Activated CD4-positive, alpha-beta T cell treated with anti-CD3 and anti-CD28 coated beads, Interleukin-2, amount 50 U/mL, for 4 hours (primary cell): Measurements from ENCODE around the gene GABPB1.

Experiments
- DNase-seq, 2 experiments: peaks; one replicate each; pipeline ENCODE4 v3.0.0-alpha.2; 2020

The GABPB1 gene

DNA sequence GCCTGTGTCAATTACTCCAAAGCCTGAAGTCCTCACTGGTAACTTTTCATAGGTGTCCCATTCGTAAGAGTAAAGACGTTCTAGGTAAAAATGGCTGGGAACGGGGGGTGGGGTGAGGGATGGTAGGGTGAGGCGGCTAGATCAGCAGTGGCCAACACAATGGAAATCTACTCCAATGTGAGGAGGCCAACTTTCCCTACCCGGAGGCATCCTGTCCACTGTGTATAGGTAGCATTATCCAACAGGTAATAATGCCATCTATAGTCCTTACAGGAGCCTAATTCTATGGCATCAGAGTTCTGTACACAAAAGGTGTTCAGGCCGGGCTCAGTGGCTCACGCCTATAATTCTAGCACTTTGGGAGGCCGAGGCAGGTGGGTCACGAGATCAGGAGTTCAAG is 118.6 kb downstream of the GABPB1 start:
- no peak for DNase-seq

DNA sequence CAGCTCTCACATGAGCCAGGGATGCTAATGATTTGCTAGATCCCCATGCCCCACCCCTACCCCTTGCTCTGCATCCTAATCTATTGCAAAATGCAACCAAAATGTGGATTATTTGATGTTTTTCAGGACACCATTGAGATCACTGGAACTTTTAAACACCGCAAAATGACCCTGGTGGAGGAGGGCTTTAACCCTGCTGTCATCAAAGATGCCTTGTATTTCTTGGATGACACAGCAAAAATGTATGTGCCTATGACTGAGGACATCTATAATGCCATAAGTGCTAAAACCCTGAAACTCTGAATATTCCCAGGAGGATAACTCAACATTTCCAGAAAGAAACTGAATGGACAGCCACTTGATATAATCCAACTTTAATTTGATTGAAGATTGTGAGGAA is 119.2 kb downstream of the GABPB1 start:
- DNase-seq, result no peak

DNA sequence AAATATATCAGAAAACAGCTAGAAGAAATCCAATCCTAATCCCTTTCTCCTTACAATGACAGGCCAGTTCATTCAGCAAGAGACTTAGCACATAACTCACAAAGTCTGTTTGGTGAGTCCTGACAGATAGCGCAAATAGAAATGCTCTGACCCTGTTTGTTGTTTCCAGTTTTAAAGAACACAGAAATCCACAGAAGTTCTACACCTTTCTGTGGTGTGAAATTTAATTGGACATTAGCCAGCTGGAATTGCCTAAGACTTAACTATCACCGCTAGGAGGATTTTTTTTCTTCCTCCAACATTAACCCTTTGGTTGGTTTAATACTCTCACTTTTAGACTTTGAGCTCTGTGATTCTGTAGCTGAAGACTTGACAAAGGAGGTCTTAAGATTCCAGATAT is 120.2 kb downstream of the GABPB1 start:
- no peak for DNase-seq

DNA sequence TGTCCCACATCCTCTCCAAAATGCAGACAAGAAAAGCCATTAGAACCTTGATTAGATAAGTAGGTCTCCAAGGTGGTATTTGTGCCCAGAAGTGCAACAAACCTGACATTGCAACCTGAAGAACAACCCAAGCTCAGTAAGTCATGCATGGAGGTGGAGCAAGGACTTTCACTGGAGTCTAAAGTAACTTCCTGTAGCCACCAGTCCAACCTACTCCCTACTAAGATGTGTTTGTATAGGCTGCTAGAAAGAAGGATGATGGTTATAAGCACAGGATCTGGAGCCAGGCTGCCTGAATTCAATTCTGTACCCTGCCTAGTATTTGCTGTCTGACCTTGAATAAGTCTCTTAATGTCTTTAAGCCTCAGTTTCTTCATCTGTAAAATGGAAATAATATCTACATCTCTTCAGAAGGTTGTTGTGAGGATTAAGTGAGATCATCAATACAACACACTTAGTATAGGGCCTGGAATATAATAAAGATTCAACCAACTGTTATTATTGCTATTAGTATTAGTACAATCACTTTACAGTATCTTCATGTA is 121.7 kb downstream of the GABPB1 start:
- no peak for DNase-seq

DNA sequence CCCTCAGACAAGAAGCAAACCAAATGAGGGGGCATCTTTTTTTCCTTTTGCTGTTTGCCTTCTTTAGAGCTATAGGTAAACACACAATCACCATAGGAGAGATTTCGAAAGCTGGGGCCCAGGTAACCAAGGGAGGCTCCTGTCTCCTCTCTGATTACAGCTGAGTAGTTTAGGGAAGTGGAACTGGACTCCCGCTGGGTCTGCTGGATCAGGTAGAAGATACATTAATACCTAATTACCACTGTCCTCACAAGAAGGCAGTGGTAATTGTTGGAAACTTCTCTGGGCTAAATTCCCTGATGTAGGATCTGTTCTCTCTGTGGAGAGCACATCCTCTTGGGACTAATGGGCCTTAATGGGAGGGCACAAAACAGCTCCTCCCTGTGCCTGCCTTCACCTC is 122.2 kb downstream of the GABPB1 start:
- DNase-seq, result no peak

DNA sequence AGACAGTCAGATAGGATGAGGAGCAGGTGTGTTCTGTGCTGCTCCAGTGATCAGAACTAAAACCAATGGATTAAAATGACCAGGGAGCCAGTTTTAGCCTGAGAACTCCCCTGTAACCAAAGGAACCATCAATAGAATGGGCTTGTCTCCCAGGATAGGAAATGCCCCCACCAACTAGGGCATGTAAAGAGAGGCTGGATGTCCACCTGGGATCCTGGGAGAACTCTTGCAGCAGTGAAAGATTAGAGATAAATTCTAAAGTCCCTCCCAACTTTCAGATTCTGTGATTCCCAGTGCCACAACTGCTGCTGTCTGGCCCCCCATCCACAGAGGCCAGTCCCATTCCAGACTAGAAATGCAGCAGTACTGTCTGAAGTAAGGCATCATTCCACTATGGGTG is 123.2 kb downstream of the GABPB1 start:
- DNase-seq, result no peak

DNA sequence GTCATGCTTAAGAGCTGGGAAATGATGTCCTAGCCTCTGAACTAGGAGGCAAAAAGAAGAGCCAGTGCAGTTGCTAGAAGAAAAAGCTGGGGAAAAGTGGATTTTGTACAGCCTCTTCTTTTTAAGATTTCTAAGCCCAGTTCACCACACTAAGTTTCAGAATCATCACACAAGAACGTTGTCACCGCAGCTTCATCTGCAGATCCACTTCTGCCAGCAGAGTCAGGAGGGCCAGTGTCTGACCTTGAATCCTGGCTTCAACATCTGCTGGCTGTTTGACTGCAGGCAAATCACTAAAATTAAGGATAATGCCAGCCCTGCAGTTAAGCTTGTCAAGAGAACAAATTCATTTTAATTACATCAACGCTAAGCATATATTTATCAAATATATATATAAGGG is 125.7 kb downstream of the GABPB1 start:
- DNase-seq, result no peak

DNA sequence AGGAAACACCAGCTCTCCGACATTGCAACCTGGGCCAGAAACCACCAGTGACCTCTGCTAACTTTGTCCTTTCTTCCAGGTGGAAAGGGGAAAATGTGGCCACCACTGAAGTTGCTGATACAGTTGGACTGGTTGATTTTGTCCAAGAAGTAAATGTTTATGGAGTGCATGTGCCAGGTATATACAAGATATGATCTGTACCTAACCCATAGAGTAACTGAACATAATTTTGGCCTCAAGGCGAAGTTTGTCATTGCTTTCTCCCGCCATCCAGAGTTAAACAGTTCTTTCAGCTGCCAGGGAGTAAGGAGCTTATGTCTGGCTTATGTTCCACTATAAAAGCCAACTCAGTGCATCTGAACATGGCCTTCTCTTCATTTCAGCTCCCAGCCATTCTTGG is 126.1 kb downstream of the GABPB1 start:
- no peak for DNase-seq

DNA sequence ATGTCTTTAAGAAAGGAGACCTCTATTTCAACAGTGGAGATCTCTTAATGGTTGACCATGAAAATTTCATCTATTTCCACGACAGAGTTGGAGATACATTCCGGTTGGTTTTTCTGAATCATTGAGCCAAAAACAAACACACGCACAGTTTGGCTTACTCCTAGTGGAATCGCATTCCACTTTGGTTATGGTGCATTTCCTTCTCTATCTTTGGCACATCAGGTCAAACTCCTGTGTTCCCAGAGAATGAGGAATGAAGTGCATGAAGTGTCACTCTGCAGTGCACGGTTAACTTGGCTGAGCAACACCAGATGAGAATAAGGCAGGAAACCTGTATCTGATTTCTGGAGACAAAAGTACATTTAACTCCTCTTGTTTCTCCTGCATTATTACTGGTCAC is 127.9 kb downstream of the GABPB1 start:
- DNase-seq, result no peak

DNA sequence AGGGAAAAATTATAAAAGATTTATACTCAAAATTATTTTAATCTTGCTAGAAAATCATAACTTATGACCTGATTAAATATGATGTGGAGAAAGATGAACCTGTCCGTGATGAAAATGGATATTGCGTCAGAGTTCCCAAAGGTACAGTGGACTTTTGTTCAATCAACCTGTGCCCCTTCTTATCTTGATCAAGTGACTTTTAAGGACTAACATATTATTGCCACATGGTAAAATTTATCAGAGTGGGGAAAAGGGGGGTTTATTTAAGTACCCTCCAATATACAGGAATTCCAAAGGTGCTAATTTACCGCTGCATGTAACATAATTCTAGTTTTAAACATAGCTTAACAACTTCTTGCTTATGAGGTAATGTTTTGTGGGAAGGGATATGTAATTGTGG is 129.1 kb downstream of the GABPB1 start:
- DNase-seq, result no peak
